GM21825 (cell line): ENCODE measurements around the gene FHOD3.
"Not testable (repeated sequence)": the region's sequence is repeated elsewhere in the genome, so short reads cannot be mapped to it uniquely, and the experiment has no call there.

ENCODE experiments used
- ATAC-seq: cut with Tn5 transposase; IDR thresholded peaks from one replicate; pipeline ENCODE4 v1.9.1; 2021; ENCODE audit warnings: mild to moderate bottlenecking, moderate library complexity; ENCODE audit not compliant: unreplicated experiment

Gene FHOD3

DNA sequence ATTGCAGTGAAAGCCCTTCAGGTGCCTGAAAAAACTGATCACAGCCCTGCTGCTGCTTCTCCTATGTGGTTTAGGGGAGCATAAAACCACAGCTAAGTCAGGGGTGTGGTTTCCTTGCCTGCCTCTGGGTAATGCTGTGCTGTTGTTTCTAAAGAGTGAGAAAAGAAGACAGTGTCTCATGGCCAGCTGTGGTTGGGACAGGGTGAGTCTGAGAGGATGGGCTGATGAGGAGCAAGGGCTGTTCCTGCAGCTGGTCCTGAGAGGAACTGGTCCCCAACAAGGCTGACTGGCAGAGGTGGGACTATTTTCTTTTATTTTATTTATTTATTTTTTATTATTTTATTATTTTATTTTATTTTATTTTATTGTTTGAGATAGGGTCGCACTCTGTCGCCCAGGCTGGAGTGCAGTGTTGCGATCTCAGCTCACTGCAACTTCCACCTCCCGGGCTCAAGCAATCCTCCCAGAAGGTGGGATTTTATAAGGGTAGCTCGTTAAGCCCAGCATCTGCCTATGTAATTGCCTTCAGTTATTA lies 236.7 kb downstream of the FHOD3 start:
- ATAC-seq = no peak

DNA sequence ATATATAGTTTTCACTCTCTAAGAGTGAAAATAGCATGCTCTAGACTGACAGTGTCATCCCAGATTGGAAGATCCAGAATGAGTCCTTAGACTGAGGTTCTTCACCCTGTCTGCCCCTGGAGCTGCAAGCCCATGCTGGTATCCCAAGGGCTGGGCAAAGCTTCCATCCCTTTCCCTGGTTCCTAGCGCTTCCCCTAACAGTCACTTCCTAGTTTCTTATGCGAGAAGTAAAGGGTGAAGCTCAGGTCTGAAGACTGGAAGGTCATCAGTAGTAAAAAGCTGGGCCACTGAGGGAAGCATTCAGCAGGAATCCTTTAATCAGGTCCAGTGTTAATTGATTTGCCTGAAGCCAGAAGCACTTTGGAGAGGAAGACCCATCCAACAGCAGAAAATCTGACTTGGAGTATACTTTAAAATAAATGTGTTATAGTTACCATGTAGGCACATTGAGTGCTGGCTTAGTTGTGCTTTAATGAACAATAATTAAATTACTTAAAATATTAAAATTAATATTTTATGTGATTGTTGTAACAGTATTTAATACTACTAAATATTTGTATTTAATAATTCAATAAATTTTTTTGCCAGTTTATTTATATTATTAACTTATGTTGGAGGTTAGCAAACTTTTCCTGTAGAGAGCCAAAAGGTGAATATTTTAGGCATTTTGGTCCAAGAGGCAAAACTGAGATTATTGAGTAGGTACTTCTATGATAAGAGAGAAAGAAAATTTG lies 237.9 kb downstream of the FHOD3 start:
- no peak for ATAC-seq

DNA sequence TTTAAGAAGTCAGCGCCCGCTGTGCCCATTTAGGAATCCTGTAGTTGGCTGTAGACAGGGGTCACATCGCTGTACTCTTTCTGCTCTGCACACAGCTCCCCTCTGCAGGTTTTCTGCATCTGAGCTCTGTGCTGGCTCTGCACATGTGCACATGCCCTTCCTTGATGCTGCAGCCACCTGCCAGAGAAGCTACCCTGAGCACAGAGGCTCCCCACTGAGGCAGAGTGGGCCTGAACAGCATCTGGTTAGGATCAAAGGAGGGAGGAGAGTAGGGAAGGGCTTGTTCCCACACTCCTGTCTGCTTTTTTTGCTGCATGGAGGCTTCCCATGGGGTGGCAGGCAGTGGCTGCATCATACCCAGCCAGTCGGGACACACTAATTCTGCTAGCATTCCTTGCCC lies 238.9 kb downstream of the FHOD3 start:
- ATAC-seq = no peak

DNA sequence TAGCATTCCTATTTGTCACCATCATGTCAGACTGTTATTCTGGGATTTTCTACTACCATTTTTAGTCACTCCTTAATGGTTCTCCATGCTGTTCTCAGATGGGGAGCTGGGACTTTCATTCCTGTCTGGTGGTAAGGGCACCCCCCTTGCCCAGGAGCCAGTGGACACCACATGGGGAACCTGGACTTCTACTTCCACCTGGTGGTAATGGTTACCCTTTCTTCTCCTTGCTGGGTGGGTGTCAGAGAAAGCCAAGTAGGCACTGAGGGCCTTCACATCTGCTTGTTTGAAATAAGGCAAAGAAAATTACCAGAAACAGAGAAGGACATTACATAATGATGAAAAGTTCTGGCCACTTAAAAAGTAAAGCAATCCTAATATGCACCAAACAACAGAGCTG lies 239.8 kb downstream of the FHOD3 start:
- ATAC-seq = no peak

DNA sequence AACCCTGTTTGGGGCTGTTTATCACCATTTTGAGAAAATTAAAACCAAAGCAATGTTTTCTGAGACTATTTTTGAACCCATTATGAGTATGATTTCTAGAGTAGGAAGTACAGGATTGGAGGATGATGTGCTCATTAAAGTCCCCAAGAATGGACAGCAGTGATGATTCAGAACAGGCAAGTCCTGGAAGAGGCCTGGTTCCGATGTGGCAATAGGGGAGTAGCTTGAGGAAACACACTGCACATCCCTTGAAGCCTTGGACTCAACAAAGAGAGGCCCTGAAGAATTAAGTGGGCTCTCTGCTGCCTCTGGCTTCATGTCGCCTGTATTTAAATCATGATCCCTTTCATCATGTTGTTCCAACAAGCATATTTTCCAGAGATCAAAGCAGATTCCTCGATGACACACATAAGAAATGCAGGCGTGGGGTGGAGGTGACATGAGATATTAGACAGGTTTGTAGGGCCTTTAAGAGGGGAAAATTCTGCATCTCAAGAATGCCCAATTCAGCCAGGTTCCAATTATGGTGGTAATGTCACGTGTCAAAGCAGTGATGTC lies 242.2 kb downstream of the FHOD3 start:
- no peak for ATAC-seq

DNA sequence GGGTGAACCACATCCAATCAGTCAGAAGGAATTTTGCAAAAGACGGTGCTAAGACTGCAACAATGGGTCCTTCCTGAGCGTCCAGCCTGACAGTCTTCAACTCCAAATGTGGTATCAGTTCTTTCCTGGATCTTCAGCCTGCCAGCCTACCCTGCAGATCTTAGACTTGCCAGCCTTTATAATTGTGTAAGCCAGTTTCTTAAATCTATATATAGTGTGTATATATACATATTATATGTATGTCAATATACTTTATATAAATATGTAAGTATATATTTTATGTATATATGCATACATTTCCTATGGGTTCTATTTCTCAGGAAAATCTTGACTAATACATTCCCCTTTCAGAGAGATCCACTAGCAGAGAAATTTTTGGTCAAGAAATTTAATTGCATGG lies 245.5 kb downstream of the FHOD3 start:
- no peak for ATAC-seq

DNA sequence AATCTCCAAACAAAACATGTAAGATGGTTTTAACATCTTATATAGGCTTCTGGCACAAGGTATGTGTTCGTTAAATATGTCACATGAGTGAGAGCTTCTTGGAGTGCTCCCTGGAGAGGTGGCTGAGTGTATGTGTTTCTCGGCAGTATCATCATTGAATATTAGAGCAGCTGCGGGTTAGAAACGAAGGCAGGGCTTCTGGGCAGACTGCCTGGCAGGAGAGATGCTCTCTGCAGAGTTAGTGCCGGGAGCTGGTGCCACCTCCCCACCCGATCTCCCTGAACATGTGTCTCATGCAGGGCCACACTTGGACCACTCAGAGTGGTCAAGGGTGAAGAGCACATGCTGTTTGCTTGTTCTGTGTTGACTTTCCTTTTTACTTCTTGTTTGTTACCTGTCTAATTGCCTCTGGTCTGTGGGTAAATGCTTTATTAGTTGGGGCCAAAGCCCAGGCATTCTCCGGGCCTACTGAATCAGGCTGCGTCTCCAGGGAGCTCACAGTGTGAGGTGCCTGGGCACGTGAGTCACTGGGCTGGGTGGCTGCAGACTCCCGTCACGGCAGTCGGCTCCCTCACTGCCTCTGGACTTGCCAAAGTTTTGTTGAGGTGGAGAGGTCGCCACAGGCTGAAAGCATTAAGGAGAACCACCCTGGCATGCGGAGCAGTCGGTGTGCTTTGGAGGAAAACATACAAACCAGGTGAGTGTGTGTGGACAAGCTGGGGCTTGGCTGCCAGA lies 246.6 kb downstream of the FHOD3 start:
- ATAC-seq = no peak

DNA sequence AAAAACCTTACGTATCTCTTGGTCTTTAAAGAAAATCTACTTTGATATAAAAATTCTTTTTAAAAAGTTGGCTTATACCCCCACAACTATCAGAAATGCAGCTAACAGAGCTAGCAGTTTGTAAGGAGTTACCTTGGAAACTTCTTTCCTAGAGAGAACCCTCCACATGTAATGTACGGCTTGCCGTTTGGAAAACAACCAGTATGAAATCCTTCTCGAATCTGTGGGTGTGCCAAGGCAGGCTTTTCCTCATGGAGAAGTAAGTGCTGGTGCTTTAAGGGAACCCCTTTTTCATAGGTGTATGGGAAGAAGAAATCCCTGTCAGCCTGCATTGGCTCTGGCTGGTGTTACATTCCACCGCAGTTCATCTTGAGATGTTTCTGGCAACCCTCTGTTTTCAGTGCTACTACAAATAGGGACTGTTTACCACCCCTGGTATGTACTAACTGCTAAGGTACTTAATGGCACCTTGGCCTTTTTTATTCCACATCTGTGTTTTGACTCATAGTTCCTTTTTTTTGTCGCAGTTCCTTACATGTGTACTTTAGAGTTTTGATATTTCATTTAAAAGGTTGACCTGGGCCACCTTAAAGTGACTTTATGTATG lies 248.4 kb downstream of the FHOD3 start:
- no peak for ATAC-seq

DNA sequence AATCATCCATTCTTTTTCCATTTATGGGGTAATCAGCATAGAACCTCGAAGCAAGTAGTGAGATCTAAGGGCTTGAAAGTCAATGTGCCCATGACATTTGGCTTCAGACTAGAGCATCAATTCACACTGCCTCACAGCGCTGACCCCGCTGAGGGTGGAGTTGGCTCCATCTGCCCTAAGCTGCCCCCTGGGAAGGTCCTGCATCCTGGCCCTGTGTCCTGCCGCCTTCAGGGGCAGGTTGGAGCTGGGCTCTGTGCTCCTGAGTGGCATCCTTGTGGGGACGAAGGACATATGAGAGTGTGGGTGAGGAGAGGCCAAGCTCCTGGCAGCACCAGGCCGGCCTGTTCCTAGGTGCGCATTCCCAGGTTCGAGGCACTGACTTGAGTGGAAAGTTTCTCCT lies 249.4 kb downstream of the FHOD3 start:
- ATAC-seq = no peak

DNA sequence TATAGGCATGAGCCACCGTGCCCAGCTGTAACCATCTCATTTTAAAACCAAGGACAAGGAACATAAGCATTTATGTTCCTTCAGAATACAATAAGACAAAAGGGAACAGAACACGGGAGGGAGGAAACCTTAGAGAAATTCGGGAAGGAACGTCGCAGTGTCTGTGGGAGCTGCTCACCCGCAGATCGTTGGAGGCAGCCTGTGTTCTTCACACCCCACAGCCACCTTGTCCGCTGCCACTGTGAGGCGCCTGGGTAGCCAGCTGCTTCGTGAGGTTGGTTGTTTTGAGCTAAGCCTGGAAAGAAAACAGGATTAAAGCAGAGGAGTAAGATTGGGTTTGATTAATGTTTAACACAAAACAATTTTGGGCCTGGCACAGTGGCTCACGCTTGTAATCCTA lies 250.0 kb downstream of the FHOD3 start:
- ATAC-seq = no peak

DNA sequence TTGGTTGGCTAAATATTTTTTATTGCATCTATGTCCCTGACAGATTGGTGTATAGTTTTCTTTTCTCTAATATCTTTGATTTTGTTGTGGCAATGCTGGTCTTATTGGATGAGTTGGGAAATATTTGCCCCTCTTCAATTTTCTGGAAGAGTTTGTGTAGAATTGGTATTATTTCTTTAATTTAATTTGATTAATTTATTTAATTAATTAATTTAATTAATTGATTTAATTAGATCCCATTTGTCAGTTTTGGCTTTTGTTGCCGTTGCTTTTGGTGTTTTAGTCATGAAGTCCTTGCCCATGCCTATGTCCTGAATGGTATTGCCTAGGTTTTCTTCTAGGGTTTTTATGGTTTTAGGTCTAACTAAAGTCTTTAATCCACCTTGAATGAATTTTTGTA lies 253.8 kb downstream of the FHOD3 start:
- ATAC-seq = not testable (repeated sequence)

DNA sequence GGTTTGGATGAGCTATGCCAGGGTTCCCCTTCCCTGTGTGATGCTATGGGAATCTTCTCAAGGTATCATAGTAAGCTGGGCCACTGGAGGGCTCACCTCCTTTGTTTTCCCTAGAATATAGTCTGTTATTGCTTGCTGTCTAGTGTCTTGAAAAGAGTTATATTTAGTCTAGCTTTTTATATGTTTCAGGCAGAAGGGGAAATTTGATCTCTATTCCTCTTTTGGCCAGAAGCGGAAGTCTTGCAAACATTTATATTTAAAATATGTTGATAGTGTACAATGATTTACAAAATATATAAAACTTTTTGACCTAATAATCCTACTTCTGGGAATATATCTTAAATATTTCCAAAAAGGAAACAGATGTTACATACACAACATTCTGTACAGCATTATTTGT lies 260.7 kb downstream of the FHOD3 start:
- no peak for ATAC-seq

DNA sequence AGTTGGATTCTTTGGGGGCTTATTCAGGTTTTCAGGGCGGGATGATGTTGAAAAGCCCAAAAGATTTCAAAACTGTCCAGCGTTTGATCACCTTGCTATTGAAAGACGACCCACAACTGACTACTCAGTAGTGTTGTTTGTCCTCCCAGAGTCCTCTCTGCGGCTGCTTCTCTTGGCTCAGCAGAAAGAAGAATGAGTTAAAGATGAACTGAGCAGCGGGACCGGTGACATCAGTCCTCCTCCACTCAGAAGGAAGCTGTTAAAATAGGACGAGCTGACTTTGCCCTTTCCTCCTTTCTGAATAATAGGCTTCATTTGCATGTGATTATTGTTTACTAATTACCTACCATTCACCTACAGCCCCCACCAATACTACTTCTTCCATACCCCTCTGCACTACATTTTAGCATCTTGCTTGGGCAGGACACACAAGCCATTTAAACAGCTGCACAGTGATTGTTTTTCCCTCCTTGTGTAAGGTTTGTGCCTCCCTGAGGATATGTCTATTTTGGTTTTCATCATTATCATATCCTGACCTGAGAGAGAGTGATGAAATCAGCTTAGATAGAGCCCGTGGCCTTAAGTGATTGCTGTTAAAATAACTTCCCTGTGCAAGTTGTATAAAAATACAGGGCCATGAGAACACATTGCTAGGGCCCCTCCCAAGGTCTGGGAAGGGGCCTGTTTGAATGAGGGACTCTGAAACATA lies 261.8 kb downstream of the FHOD3 start:
- ATAC-seq = no peak

DNA sequence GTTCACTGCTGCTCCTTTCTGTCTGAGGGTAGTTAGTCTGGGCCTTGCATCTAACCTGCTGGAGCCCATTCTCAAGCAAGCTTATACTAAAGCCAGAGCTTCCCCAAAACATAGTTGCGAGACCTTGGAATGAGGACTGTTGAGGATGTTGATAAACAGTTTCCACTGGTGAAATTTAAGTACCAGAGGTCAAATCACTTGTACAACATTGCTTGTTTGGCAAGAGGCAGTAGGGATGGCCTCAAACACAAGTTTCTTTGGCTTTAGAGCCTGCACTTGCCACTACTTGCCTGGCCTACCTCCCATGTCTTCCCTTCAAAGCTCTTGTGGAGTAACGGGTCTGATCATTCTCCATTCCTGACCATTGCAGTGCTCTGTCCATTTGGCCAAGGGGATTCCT lies 262.7 kb downstream of the FHOD3 start:
- no peak for ATAC-seq

DNA sequence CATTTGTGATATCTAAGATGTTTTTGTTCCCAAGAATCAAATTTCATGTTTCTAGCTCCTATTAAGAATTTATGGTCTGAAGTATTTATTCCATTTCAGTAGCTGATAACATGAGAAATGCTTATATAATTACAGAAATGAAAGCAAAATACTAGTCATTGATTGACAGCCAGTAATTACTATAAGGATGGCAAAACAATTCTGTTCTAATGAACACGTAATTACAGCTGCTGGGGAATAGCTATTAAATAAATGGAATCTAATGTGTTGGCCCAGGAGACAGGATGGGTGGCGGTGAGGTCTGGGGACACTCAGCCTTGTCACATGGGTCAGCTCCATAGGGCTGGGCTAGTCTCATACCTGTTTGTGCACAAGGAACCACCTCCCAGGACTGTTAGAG lies 263.5 kb downstream of the FHOD3 start:
- no peak for ATAC-seq

DNA sequence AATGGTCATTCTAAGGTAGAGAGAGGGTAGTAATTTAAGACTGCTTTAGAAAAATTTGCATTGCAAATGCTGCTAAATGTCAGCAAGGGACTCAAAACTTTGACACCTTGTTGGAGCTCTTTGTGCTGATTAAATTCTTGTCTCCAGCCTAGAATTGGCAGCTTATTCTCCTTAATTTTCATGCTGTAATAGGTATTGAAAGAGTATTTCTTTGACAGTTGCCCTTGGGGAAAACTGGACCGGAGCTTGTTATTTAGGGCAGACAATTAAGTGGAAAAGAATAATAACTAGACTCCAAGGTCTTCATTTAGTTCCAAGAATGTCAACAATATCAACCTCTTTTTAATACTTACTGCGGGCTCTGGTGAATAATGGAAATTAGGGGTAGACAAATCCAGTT lies 267.3 kb downstream of the FHOD3 start:
- ATAC-seq = no peak

DNA sequence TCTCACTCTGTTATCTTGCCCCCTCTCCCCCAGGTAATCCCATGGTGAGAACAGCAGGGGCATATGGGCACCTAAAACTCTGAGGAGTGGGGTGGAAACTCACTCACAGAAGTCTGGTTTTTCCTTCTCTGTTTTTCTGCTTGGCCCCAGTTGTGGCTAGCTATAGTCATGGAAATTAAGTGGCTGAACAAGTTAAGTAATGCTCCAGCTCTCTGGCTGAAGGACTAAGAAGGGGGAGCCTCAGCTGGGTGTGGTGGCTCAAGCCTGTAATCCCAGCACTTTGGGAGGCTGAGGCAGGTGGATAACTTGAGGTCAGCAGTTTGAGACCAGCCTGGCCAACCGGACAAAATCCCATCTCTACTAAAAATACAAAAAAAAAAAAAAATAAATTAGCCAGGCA lies 270.3 kb downstream of the FHOD3 start:
- ATAC-seq = no peak

DNA sequence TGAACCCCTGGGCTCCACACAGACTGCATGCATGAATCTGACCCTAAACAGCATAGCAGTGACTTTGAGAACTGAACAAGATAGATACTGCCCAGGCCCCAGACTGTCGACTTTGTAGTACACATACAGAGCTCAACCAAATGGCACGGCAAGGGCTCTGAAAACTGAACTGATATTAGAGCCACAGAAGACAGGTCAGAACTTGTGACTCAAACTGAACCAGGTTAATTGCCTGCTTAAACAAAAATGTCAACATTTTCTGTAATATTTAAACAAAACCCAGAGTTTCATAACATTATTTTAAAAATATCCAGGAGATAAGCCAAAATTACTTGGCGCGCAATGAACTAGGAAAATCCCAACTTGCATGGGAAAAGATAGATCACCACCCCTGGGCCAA lies 271.0 kb downstream of the FHOD3 start:
- ATAC-seq = no peak

DNA sequence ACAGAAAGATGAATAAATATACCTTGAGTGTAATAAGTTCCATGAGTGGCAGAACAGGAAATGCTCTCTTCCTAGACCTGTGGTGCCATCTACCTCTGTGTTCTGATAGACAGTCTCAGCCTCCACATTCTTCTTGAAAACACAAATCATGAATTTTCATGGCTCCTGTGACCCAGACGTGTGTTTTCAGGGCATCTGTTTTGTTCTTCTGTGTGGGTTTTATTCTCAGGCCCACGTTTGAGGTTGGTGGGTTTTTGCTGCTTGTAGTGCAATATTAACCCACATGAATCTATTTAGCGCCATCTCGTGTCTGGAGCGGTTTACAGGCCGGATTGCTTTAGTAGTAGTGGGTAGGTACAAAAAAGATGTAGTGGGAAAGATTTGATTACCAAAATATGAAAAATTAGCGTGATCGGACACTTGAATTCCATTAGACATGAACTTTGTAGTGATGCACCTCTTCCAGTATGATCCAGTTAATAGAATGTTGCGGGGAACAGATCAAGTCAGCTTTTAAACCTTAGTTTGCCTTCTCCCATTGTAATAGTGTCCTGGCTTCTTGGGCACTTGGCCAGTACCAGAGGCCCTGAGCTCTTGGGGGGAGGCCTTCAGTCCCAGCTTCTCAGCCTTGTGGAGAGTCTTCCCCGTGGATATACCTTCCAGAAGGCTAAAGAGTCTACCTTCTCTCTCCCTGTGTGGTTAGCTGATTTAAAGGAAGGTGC lies 274.8 kb downstream of the FHOD3 start:
- no peak for ATAC-seq

DNA sequence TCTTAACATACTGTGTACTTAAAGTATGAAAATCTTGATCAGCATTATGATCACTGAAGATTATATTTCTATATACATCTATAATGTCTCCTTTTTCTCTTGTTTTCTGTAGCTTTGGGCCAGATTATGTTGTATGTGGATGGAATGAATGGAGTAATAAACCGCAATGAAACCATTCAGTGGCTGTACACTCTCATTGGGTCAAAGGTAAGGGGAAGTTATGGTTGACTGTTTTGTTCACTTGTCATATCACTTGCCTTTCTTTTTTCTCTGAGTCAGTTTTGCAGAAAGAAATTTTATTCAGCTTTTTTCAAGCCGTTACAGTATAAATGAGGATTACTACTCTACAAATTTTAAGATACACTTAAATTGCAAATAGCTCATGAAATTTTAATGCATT lies 278.8 kb downstream of the FHOD3 start:
- no peak for ATAC-seq
